ENCODE measurements around the gene GPX2. TPM values are rescaled to one million over a fixed set of nuclear protein-coding genes. Genes with fewer than 3 reads are reported as not detected.

Gene GPX2
- total and polyA plus RNA-seq, 8 donors, result 22.8 to 464 (median 196) TPM

- H3K9me3 ChIP-seq, result no peaks in the 10 kb centered on the region
- intact Hi-C loops (cut with DNase I; ENCODE audit: low total_unique reads), result no loop called here
- H3K4me1 ChIP-seq, result peaks cover 0 to 24% (median 15%) of the 10 kb centered on the region in 4 donors
- H3K4me3 ChIP-seq, result no peak overlapping the region
- DNase-seq, result peak; percentile 29 to 34
- H3K27ac ChIP-seq, result no peak overlapping the region
- no peaks in the 10 kb centered on the region for H3K27me3 ChIP-seq
- WGBS, 5 donors, result 48 to 70% (median 56%) methylated on average over 6 of the region's 6 CpGs
- H3K36me3 ChIP-seq, result peaks cover 5 to 22% (median 14%) of the 10 kb centered on the region in 4 donors
- TF ChIP-seq POLR2AphosphoS5 (IDR thresholded peaks at IDR 0.05), result no peak
Measured at GRCh38 chr14:64955297-64955696, 12.8 kb upstream of the GPX2 start.

DNA sequence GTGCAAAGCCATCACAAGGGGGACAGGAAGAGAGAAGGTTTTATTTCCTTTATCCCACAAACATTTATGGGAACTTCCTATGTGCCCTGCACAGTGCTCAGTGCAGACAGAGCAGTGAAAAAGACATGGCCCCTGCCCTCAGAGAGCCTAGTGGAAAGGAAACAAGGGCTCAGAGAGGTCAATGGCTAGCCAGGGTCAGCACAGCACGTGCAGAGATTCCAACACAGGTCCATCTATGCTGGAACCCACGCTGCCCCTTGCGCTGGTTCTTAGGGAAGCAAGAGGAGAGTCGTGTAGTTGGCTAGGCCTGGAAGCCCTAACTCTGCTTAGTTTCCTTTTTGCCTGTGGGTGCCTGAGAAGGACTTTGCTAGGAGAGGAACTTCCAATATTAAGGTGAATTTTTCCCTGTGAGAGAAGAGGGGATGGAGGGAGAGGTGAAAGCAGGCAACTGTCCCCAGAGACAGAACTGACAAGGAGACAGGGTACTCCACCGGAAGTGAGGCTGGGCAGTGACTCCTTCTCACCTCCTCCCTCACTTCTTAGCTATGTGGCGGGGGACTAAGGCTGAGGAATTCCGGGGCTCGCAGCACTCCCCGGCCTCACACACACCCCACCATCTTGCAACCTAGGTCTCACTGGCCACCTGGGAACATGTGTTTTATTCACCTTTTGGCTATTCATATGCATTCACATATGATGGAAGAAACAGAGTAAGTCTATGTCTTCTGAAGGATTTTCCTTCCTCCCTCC, 12.1 kb upstream of the GPX2 start:
- no peak for DNase-seq
- no peak overlapping the region for H3K27ac ChIP-seq
- H3K4me1 ChIP-seq, result peaks cover 0 to 19% (median 14%) of the 10 kb centered on the region in 4 donors
- H3K36me3 ChIP-seq, result peaks cover 5 to 26% (median 21%) of the 10 kb centered on the region in 4 donors
- H3K9me3 ChIP-seq, result no peaks in the 10 kb centered on the region
- WGBS, 5 donors, result 91 to 95% (median 93%) methylated on average over 8 to 9 of the region's 9 CpGs
- intact Hi-C loops (cut with DNase I; ENCODE audit: low total_unique reads), result no loop called here
- no peak for TF ChIP-seq POLR2A (IDR thresholded peaks at IDR 0.05)
- no peak for TF ChIP-seq EP300 (IDR thresholded peaks at IDR 0.05)
- no peaks in the 10 kb centered on the region for H3K27me3 ChIP-seq
- no peak overlapping the region for H3K4me3 ChIP-seq

DNA sequence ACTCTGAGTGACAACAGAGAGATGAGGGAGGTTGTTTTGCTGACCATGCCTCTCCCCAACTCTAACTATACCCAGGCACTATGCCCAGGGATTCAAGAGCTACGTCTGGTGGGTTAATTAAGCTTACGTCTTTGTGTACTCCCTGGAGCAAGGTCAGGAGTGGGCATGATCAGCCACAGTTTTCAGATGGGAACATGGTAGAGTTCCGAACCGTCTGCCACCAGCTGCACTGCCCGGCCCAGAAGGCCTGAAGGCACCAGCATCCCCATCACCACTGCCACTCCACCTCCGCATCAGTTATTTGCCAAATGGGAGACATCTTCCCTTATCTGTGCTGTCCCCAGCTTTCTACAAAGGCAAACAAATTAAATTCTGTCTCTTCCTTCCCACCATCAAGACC, 11.1 kb upstream of the GPX2 start:
- WGBS, 5 donors, result 94 to 97% (median 96%) methylated on average over 6 of the region's 6 CpGs
- no peak for DNase-seq

GRCh38 chr14:64953310-64953654, 10.7 kb upstream of the GPX2 start:
- Histone ChIP-seq H3K36me3 (peaks cover 5 to 36% (median 31%) of the 10 kb centered on the region in 4 donors), H3K4me1 (peaks cover 0 to 18% (median 12%) of the 10 kb centered on the region in 4 donors), H3K27ac (no peak overlapping the region), H3K9me3 (no peaks in the 10 kb centered on the region), H3K27me3 (no peaks in the 10 kb centered on the region), H3K4me3 (no peak overlapping the region)
- intact Hi-C loops (cut with DNase I; ENCODE audit: low total_unique reads), result no loop called here
- TF ChIP-seq POLR2A (IDR thresholded peaks at IDR 0.05), result no peak
- no peak for TF ChIP-seq EP300 (IDR thresholded peaks at IDR 0.05)
- no peak for TF ChIP-seq POLR2AphosphoS5 (IDR thresholded peaks at IDR 0.05)
- TF ChIP-seq, protein P1, sequence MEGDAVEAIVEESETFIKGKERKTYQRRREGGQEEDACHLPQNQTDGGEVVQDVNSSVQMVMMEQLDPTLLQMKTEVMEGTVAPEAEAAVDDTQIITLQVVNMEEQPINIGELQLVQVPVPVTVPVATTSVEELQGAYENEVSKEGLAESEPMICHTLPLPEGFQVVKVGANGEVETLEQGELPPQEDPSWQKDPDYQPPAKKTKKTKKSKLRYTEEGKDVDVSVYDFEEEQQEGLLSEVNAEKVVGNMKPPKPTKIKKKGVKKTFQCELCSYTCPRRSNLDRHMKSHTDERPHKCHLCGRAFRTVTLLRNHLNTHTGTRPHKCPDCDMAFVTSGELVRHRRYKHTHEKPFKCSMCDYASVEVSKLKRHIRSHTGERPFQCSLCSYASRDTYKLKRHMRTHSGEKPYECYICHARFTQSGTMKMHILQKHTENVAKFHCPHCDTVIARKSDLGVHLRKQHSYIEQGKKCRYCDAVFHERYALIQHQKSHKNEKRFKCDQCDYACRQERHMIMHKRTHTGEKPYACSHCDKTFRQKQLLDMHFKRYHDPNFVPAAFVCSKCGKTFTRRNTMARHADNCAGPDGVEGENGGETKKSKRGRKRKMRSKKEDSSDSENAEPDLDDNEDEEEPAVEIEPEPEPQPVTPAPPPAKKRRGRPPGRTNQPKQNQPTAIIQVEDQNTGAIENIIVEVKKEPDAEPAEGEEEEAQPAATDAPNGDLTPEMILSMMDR (IDR thresholded peaks at IDR 0.05), result no peak
- no peak for DNase-seq
- WGBS, 5 donors, result 85 to 93% (median 91%) methylated on average over 7 to 8 of the region's 8 CpGs

More for the DNA sequence above, 11.1 kb upstream of the GPX2 start:
- Histone ChIP-seq H3K27ac (no peak overlapping the region), H3K9me3 (no peaks in the 10 kb centered on the region), H3K36me3 (peaks cover 5 to 32% (median 27%) of the 10 kb centered on the region in 4 donors), H3K4me3 (no peak overlapping the region), H3K4me1 (peaks cover 0 to 18% (median 12%) of the 10 kb centered on the region in 4 donors), H3K27me3 (no peaks in the 10 kb centered on the region)
- TF ChIP-seq POLR2AphosphoS5 (IDR thresholded peaks at IDR 0.05), result no peak
- no peak for TF ChIP-seq EP300 (IDR thresholded peaks at IDR 0.05)
- TF ChIP-seq POLR2A (IDR thresholded peaks at IDR 0.05), result no peak
- TF ChIP-seq, protein P1 (IDR thresholded peaks at IDR 0.05), result no peak
- intact Hi-C loops (cut with DNase I; ENCODE audit: low total_unique reads), result no loop called here

DNA sequence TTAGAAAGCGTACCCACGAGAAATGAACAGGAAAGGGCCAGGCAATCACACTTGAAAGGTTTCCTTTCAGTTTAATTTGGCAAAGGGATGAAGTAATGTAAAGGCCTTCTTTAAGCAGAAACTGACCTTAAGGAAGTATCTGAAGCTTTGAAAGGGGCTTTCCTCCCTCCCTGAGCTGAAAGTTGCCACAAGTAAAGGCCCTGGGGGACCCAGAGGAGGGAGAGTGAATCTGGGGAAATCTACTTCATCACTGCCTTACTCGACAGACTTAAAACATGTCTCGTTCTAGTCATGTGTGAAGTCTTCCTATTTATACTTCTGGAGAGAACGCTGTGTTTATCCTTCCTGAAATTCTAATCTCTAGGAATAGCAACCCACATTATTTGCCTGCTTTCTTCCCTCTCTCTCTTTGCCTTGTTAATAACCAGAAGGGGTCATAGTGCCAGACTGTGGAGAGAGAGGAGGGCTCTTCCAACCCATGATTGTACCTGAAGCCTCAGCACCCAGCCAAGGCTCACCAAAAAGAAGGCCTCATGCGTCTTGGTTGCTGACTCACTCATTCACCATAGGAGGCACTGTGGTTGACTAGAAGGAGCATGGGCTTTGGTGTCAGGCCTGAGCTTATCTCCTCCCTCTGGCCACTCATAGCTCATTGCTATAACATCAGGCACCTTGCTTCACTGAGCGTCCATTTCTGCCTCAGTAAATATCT, 10.2 kb upstream of the GPX2 start:
- peaks cover 10 to 41% (median 36%) of the 10 kb centered on the region in 4 donors for H3K36me3 ChIP-seq
- intact Hi-C loops (cut with DNase I; ENCODE audit: low total_unique reads), result no loop called here
- WGBS, 5 donors, result 53 to 70% (median 56%) methylated on average over 7 of the region's 7 CpGs
- no peak overlapping the region for H3K4me3 ChIP-seq
- no peak for DNase-seq
- no peaks in the 10 kb centered on the region for H3K9me3 ChIP-seq
- peak overlapping the region in 1 of 5 donors; percentile 18 for H3K27ac ChIP-seq
- TF ChIP-seq, protein P1 (IDR thresholded peaks at IDR 0.05), result no peak
- TF ChIP-seq POLR2A (IDR thresholded peaks at IDR 0.05) (no peak), POLR2AphosphoS5 (IDR thresholded peaks at IDR 0.05) (no peak), EP300 (IDR thresholded peaks at IDR 0.05) (no peak)
- H3K27me3 ChIP-seq, result no peaks in the 10 kb centered on the region
- H3K4me1 ChIP-seq, result peaks cover 0 to 18% (median 12%) of the 10 kb centered on the region in 4 donors
